HG03378 (cell line): ENCODE results near the gene NDUFB10.
"Not testable (repeated sequence)": the region's sequence is repeated elsewhere in the genome, so short reads cannot be mapped to it uniquely, and the experiment has no call there.

Source experiments
- ATAC-seq: cut with Tn5 transposase; IDR thresholded peaks from one replicate; pipeline ENCODE4 v1.9.1; 2021; ENCODE audit warnings: mild to moderate bottlenecking, moderate library complexity; ENCODE audit not compliant: unreplicated experiment

The NDUFB10 gene

GRCh38 chr16:1944612-1945199, 14.6 kb upstream of the NDUFB10 start:
- ATAC-seq: no peak

DNA sequence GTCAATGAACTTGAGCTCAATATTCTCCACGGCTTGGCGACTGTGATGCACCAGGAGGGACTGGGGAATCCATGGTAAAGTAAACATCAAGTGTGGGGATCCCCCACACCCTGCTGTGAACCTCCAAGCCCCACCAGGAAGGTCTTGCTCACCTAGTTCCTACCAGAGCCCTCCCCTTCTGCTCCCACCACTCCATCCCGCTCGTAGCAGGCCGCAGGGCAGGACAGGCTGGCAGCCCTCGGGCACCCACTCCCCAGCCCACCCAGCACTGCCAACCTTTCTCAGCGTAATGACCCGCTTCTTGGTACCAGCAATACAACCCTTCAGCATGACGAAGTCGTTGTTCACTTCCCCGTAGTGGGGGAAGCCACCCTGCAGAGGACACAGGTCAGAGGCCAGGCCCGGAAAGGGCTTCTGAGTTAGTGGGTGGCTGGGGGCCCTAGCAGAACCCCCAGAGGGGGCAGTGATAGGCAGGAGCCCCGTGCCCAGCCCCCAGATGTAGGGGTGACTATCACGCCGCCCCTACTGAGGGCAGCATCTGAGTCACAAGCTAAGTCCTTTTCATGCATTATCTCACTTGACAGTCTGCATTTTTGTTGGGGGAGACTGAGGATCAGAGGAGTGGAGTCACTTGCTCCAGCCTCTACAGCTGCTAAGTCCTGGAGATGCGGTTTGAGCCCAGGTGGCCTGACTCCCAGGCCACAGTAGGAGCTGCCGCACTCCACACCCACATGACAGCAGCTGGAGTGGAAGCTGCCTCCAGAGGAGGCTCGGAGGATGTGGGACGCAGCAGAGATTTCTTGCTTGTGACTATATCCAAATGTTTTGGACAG, 13.6 kb upstream of the NDUFB10 start:
- no peak for ATAC-seq

DNA sequence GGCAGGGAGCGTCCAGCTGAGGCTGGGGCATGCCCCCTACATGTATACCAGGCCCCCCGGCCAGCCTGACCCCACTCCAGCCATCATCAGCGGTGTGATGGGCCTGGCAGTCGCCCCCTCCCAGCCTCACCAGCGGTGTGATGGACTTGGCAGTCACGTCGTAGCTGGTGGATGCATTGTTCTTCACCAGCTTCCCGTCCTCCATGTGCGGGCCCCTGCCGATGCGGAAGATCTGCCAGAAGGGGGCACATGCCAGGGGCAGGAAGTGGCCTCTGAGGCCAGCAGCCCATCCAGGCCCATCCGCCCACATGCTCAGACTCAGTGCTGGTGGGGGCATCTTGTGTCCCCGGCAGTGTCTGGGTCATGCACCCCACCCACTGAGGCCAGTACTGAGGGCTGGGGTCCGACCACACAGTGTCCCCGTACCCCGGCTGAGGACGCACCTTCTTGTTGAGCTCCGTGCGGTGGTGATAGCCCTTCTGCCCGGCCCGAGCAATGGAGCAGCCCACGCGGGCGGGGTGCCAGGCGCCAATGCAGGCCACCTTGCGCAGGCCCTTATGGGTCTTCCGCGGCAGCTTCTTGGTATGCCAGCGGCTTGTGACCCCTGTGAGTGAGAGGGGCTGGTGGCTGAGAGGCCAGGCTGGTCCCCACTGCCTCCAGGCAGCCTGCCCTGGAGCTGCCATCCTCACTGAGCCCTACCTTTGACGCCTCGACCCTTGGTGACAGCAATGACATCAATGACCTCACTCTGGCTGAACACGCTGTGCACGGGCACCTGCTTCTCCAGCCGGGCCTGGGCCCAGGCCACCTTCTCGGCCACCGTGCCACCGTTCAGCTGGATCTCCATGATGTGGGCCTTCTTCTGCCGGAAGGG, 12.6 kb upstream of the NDUFB10 start:
- ATAC-seq: no peak

GRCh38 chr16:1947369-1947670, 12.0 kb upstream of the NDUFB10 start:
- no peak for ATAC-seq

DNA sequence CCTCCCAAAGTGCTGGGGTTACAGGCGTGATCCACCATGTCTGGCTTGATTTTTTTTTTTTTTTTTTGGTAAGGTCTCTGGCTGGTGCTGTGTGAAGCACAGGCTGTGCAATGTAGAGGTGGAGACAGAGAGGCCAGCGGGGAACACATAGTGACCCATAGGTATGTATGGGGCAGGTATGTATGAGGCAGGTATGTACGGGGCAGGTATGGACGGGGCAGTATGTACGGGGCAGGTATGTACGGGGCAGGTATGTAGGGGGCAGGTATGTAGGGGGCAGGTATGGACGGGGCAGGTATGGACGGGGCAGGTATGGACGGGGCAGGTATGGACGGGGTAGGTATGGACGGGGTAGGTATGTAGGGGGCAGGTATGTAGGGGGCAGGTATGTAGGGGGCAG, 9.8 kb upstream of the NDUFB10 start:
- no peak for ATAC-seq

- no peak for ATAC-seq
Measured at GRCh38 chr16:1950047-1950446, 9.3 kb upstream of the NDUFB10 start.

DNA sequence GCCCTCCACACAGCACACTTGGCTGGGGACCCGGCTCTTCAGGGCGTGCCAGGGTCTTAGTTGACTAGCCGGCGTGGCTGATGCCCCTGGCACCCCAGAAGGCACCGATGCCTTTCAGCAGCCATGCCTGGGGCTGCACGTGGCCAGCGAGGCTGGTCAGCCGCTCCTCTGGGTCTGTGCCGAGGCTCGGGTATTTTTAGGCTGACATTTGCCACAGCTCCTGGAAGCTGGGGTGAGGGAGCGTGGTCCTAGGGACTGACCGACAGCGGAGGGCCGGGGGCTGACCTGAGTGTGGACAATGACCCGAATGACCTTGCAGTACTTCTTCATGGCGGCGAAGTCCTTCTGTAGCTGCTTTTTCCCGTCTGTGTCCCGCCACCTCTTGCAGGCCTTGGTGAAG, 8.8 kb upstream of the NDUFB10 start:
- no peak for ATAC-seq

- ATAC-seq: no peak
Measured at GRCh38 chr16:1953734-1954133, 5.6 kb upstream of the NDUFB10 start.

DNA sequence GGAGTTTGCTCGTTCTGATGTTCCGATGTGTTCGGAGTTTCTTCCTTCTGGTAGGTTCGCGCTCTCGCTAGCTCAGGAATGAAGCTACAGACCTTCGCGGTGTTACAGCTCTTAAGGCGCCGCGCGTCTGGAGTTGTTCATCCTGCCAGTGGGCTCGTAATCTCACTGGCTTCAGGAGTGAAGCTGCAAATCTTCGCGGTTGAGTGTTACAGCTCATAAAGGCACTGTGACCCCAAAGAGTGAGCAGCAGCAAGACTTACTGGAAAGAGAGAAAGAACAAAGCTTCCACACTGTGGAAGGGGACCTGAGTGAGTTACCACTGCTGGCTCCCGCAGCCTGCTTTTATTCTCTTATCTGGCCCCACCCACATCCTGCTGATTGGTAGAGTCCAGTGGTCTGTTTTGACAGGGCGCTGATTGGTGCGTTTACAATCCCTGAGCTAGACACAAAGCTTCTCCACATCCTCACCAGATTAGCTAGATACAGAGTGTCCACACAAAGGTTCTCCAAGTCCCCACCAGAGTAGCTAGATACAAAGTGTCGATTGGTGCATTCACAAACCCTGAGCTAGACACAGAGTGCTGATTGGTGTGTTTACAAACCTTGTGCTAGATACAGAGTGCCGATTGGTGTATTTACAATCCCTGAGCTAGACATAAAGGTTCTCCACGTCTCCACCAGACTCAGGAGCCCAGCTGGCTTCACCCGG, 1.8 kb upstream of the NDUFB10 start:
- ATAC-seq: not testable (repeated sequence)

DNA sequence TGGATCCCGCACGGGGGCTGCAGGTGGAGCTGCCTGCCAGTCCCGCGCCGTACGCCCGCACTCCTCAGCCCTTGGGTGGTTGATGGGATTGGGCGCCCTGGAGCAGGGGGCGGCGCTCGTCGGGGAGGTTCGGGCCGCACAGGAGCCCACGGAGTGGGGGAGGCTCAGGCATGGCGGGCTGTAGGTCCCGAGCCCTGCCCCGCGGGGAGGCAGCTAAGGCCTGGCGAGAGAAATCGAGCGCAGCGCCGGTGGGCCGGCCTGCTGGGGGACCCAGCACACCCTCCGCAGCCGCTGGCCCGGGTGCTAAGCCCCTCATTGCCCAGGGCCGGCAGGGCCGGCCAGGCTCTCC, 1.2 kb upstream of the NDUFB10 start:
- not testable (repeated sequence) for ATAC-seq

DNA sequence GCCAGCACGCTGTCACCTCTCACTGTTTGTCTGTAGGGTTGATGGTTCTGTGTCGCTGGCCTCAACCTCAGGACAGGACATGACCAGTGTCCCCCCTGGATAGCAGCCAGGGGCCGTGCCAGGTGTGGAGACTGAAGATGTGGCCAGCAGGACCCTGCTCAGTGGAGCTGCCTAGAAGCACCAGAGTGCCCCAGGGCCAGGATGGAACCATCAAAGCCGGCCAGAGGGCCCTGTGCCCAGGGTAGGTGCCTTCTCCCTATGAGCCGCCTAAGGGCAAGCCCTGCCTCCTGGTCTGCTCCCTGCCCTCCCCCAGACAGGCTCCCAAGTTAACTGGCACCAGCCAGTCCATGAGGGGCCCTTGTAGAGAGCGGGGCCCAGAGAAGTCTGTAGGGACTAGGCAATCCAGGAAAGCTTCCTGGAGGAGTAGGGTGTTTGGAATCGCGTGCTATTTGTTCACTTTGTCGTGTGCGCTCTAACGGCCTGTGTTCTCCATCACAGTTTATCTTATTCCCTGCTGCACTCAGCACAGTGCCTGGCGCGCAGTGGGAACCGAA, 546 bp upstream of the NDUFB10 start:
- peak; percentile 4 for ATAC-seq

DNA sequence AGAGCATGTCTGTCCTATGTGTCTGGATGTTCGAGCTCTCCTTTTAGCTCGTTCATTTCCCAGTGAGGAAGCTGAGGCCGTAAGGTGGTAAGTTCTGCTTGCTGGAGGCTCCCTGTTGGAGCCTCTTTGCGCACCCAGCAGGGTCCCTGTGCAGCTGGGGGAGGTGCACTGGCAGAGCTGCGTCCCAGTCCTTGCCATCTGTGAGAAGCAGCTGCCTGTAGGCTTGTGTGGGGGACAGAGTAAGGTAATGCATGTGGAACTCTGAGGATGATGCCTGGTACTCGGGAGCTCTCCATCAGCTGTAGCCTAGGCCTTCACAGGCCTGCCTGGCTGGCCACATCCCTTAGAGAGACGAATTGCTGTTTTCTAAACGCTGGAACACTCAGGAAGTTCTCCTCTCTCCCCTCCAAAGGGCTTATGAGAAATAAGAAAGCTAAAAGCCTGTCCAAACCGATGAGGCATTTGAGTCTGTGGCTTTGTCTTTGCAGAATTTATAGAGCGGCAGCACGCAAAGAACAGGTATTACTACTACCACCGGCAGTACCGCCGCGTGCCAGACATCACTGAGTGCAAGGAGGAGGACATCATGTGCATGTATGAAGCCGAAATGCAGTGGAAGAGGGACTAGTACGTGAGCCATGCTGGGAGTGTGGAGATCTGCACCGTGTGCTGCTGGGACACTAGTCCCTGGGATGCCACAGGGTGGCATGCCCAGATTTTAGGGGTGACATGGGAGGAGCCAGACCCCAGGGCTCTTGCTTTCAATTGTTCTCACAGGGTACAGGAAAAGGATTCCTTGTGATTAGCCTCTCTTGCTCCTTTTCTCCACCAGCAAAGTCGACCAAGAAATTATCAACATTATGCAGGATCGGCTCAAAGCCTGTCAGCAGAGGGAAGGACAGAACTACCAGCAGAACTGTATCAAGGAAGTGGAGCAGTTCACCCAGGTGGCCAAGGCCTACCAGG, 1.6 kb downstream of the NDUFB10 start:
- ATAC-seq: no peak

- no peak for ATAC-seq
Measured at GRCh38 chr16:1961651-1962067, 2.3 kb downstream of the NDUFB10 start.

GRCh38 chr16:1962161-1963153, 3.1 kb downstream of the NDUFB10 start:
- ATAC-seq: not testable (repeated sequence)

DNA sequence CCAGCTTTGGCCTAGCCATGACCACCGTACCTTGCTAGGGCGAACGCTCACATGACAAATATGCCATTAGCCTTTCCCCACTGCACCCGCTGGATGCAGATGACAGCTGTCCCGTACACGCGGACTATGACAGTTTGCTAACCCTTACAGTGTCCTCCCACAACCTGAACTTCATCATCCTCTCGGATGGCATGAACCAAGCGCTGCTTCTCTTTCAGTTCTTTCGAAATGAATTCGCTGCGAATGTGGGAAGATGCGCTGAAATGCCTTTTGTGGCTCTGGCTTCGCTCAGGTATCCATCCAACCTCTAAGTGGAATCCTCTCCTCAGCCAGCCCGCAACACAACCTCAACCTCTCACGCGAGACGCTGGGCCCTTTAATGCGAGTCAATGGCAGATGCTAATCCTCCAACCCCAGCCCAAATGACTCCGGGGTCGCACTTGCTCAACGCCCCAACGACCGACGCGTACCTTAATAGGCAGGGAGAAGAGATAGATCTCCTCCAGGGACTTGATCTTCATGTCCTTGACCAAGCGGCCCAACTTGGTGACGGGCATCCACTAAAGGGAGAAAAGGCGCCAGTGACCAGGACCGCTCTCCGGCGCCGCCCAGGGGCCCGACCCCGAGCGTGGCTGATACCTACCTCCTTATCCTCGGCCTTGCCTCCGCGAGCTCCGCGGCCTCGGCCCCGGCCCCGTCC, 4.6 kb downstream of the NDUFB10 start:
- no peak for ATAC-seq

- peak; percentile 67 for ATAC-seq
Measured at GRCh38 chr16:1964506-1965395, 5.4 kb downstream of the NDUFB10 start, which contains the start of gene RPS2. TSS of gene RPS2 (minus strand) at chr16:1964826. CDS start at chr16:1964625, 201 bp downstream.
